Parathyroid adenoma (tissue), 2 donors: Measurements from ENCODE around the gene PALD1.

Source experiments
- H2AFZ ChIP-seq: fragments of 300-600 bp; sonication (generic); one replicate; pipeline ENCODE4 v1.7.0; 2017; ENCODE audit warnings: antibody characterized with exemption, mild to moderate bottlenecking
- H3K27ac ChIP-seq: fragments of 300-600 bp; sonication (generic); one replicate; pipeline ENCODE4 v1.7.0; 2017
- H3K27me3 ChIP-seq: fragments of 300-600 bp; sonication (generic); one replicate; pipeline ENCODE4 v1.7.0; 2017; ENCODE audit warnings: low read length; ENCODE audit not compliant: control insufficient read depth, insufficient read depth
- H3K36me3 ChIP-seq: fragments of 300-600 bp; sonication (generic); one replicate; pipeline ENCODE4 v1.7.0; 2017; ENCODE audit warnings: low read length; ENCODE audit not compliant: control insufficient read depth, insufficient read depth
- H3K4me1 ChIP-seq: fragments of 300-600 bp; sonication (generic); one replicate; pipeline ENCODE4 v1.7.0; 2017; ENCODE audit warnings: control low read depth
- H3K4me2 ChIP-seq: fragments of 300-600 bp; sonication (generic); one replicate; pipeline ENCODE4 v1.7.0; 2017; ENCODE audit warnings: low read length
- H3K4me3 ChIP-seq: fragments of 300-600 bp; sonication (generic); one replicate; pipeline ENCODE4 v1.7.0; 2017; ENCODE audit warnings: low read depth, low read length
- H3K79me2 ChIP-seq: fragments of 300-600 bp; sonication (generic); one replicate; pipeline ENCODE4 v1.7.0; 2017; ENCODE audit warnings: control low read depth
- H3K9ac ChIP-seq: fragments of 300-600 bp; sonication (generic); one replicate; pipeline ENCODE4 v1.7.0; 2017; ENCODE audit warnings: mild to moderate bottlenecking
- H3K9me3 ChIP-seq: fragments of 300-600 bp; sonication (generic); one replicate; pipeline ENCODE4 v1.7.0; 2017; ENCODE audit warnings: low read length; ENCODE audit not compliant: control insufficient read depth
- CTCF ChIP-seq: fragments of 300-600 bp; sonication (generic); IDR thresholded peaks from one replicate; pipeline ENCODE4 v1.7.0; 2017; ENCODE audit warnings: antibody characterized with exemption, mild to moderate bottlenecking
- donor health status: primary hyperparathyroidism.

Gene PALD1

GRCh38 chr10:70552586-70552985 is 74.0 kb downstream of the PALD1 start:
- Histone ChIP-seq H3K27ac (no peak overlapping the region), H2AFZ (no peak overlapping the region), H3K27me3 (no peaks in the 10 kb centered on the region), H3K79me2 (no peaks in the 10 kb centered on the region), H3K9me3 (no peaks in the 10 kb centered on the region), H3K36me3 (no peaks in the 10 kb centered on the region), H3K4me2 (no peak overlapping the region), H3K4me3 (no peak overlapping the region), H3K4me1 (no peaks in the 10 kb centered on the region), H3K9ac (no peak overlapping the region)
- no peak for TF ChIP-seq CTCF

DNA sequence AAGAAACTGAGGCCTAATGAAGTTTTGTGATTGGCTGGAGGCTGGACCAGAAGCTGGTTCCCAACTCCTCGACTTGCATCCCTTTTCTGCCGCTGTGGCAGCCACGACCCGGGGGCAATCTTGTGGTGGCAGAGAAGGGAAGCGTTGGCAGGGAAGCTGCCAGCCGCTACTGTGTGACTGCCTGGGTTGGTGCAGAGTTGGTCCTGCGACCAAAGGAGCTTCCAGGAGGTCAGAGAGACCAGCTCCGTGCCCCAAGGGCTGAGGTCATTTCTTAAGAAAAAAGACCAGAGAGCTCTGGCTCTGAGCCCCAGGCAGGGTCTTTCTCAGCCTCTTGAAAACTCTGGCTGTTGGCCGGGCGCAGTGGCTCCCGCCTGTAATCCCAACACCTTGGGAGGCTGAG is 76.8 kb downstream of the PALD1 start:
- Histone ChIP-seq H3K4me2 (no peak overlapping the region), H3K27ac (no peak overlapping the region), H3K27me3 (no peaks in the 10 kb centered on the region), H3K79me2 (no peaks in the 10 kb centered on the region), H3K4me1 (peaks cover 3% of the 10 kb centered on the region), H2AFZ (no peak overlapping the region), H3K36me3 (no peaks in the 10 kb centered on the region), H3K4me3 (no peak overlapping the region), H3K9me3 (no peaks in the 10 kb centered on the region), H3K9ac (no peak overlapping the region)
- TF ChIP-seq CTCF: no peak

- Histone ChIP-seq H3K27ac (no peak overlapping the region), H3K27me3 (no peaks in the 10 kb centered on the region), H3K9me3 (no peaks in the 10 kb centered on the region), H3K4me3 (no peak overlapping the region), H3K4me1 (peaks cover 3% of the 10 kb centered on the region), H3K36me3 (no peaks in the 10 kb centered on the region), H2AFZ (no peak overlapping the region), H3K79me2 (no peaks in the 10 kb centered on the region), H3K4me2 (no peak overlapping the region), H3K9ac (no peak overlapping the region)
- no peak for TF ChIP-seq CTCF
These were observed 78.7 kb downstream of the PALD1 start for GRCh38 chr10:70557086-70557845.

DNA sequence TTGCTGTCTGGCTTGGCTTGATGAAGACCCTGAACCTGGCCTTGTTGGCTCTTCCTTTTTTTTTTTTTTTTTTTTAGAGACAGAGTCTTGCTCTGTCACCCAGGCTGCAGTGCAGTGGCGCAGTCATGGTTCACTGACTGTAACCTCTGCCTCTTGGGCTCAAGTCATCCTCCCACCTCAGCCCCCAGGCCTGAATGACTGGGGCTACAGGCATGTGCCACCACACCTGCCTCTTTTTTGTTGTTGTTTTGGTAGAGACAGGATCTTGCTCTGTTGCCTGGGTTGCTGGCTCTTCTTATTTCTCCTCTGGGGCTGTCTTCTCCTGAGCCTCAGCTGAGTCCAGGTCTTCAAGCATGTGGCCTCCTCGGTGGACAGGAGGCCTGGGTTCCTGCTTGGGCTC is 79.3 kb downstream of the PALD1 start:
- no peak overlapping the region for H3K4me3 ChIP-seq
- H3K27ac ChIP-seq: no peak overlapping the region
- no peak overlapping the region for H3K9ac ChIP-seq
- H3K4me2 ChIP-seq: no peak overlapping the region
- H2AFZ ChIP-seq: no peak overlapping the region
- no peaks in the 10 kb centered on the region for H3K9me3 ChIP-seq
- no peaks in the 10 kb centered on the region for H3K36me3 ChIP-seq
- peaks cover 3% of the 10 kb centered on the region for H3K4me1 ChIP-seq
- H3K79me2 ChIP-seq: no peaks in the 10 kb centered on the region
- H3K27me3 ChIP-seq: no peaks in the 10 kb centered on the region
- no peak for TF ChIP-seq CTCF

- Histone ChIP-seq H3K79me2 (no peaks in the 10 kb centered on the region), H3K4me1 (peaks cover 3% of the 10 kb centered on the region), H3K36me3 (no peaks in the 10 kb centered on the region), H3K4me3 (no peak overlapping the region), H3K27me3 (no peaks in the 10 kb centered on the region), H3K9me3 (no peaks in the 10 kb centered on the region), H3K4me2 (no peak overlapping the region), H3K9ac (no peak overlapping the region), H3K27ac (no peak overlapping the region), H2AFZ (no peak overlapping the region)
- no peak for TF ChIP-seq CTCF
These were observed 79.7 kb downstream of the PALD1 start for GRCh38 chr10:70558295-70558694.
